HG03103 (cell line): Measurements from ENCODE around the gene MAGEA9B.
"Not testable (repeated sequence)": the region's sequence is repeated elsewhere in the genome, so short reads cannot be mapped to it uniquely, and the experiment has no call there.

ENCODE experiments used
- ATAC-seq: cut with Tn5 transposase; IDR thresholded peaks from one replicate; pipeline ENCODE4 v1.9.1; 2021; ENCODE audit warnings: low read depth; ENCODE audit not compliant: unreplicated experiment

Gene MAGEA9B, protein sequence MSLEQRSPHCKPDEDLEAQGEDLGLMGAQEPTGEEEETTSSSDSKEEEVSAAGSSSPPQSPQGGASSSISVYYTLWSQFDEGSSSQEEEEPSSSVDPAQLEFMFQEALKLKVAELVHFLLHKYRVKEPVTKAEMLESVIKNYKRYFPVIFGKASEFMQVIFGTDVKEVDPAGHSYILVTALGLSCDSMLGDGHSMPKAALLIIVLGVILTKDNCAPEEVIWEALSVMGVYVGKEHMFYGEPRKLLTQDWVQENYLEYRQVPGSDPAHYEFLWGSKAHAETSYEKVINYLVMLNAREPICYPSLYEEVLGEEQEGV

GRCh38 chrX:149587359-149587758, at the start of gene MAGEA9B:
TSS of gene MAGEA9B (minus strand) at chrX:149587459. CDS start at chrX:149583179, 4,280 bp downstream.
- not testable (repeated sequence) for ATAC-seq

- no peak for ATAC-seq
Measured at GRCh38 chrX:149633511-149633910, 46.3 kb upstream of the MAGEA9B start.

DNA sequence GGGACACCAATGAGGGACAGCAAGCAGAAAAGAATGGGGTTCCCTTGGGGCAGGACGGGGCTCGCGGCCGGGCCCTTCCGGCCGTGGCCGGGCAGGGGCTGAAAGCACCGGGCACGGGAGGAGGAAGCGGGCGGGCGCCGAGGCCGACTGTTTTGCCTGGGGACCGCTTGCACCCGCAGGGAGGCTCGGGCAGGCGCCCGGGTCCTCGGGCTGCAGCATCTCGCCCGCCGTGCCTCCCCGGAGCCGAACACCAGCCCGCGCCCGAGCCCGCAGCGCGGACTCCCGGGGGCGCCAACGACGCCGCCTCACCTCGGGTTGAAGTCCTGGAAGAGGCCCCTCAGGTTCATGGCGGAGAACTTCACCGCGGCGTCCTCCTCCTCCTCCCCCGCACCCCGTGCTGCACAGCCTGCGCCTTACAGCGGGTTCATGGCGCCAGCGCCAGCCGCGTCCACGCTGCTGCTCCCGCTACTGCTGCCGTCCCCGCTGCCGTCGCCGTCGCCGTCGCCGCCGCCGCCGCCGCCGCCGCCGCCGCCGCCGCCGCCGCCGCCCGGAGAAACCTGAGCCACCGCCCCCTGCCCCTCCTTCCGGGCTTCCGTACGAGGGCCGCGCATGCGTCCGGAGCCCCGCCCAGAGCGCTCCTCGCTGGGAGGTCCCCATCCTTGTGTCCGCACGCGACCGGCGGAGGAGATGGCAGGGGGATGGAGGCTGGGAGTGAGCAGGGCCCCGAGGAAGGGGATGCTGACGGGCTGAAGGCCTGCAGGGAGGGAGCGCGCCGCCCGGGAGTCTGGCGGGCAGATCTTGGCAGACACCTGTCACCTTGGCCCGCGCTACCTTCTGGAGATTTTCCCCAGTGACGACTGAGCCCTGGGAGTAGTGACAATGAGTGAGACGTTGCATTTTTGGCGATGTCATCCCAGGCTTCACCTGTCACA, 44.2 kb upstream of the MAGEA9B start, which contains the start of gene TMEM185A:
TSS of gene TMEM185A (minus strand) at position 559 of the 932 bp plus-strand sequence. CDS start at position 347, 212 bp downstream.
- peak; percentile 85 for ATAC-seq

GRCh38 chrX:149630681-149631233, 43.5 kb upstream of the MAGEA9B start:
- no peak for ATAC-seq

- no peak for ATAC-seq
Measured at GRCh38 chrX:149629730-149630387, 42.6 kb upstream of the MAGEA9B start.

DNA sequence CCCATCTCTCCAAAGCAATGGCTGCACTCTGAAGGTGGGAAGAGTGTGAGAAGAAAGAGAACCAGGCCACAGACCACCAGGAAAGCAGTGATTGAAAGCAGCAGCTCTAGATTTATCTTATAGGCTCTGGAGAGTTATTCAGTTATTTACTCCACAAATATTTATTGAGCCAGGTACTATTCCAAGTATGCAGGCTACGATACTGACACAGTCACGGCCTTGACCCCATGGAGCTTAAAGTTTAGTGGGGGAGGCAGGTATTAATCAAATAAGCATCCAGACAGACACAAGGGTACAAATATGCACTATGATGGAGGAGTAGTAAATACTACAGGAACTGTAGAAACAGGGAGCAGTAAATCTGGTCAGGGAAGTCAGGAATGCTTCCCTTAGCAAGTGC, 41.5 kb upstream of the MAGEA9B start:
- ATAC-seq: no peak

DNA sequence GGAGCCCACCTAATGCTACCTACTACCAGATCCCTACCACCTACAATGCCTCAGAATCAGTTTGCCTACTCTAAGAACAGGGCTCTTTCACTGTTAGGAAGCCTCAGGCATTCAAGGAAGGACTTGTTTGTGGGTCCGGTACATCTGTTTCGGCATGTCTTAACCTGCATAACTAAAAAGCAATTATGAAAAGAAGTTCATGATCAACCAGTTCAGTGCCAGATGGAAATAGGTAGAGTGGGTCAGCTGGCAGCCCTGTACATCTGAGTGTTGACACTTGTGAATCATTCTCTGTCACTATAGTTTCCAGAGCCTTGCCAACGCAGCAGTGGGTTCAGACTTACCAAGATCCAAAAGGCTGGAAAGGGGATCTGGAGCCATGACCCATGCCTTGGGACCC, 41.0 kb upstream of the MAGEA9B start:
- ATAC-seq: no peak

DNA sequence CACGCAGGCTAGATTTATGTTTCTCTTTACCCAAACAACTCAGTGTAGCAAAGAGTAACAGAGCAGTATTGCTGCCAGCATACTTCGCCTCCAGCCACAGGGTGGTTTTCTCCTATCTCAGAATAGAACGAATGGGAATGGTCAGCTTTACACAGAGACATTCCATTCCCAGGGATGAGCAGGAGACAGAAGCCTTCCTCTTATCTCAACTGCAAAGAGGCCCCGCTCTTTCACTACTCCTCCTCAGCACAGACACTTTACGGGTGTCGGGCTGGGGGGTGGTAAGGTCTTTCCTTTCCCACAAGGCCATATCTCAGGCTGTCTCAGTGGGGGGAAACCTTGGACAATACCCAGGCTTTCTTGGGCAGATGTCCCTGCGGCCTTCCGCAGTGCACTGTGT, 39.6 kb upstream of the MAGEA9B start:
- ATAC-seq: not testable (repeated sequence)

- ATAC-seq: not testable (repeated sequence)
Measured at GRCh38 chrX:149619662-149620061, 32.4 kb upstream of the MAGEA9B start.

GRCh38 chrX:149618871-149619270, 31.6 kb upstream of the MAGEA9B start:
- no peak for ATAC-seq

DNA sequence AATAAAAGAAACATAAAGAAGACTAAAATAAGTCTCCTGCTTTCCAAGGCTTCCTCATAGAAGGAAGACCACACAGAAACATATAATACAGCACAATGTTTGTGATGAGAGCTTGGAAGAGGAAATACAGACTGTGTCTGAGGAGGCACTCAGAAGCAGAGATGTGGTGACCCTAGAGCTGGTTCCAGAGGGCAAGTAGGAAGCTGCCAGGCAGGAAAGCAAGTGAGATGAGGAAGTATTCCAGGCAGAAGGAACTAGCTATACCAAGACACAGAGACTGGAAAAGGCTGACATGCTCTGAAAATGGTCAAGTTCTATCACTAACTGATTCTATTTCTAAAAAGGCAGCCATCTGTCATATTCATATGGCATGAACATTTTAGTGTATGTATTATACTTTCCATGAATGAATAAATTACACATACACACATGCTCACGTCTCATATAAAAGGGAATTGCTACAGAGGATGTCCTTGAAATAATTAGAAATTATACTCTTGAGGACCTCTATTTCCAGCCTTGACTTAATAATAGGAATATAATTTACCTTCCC, 24.4 kb upstream of the MAGEA9B start:
- ATAC-seq: no peak

- ATAC-seq: no peak
Measured at GRCh38 chrX:149610511-149610910, 23.3 kb upstream of the MAGEA9B start.

DNA sequence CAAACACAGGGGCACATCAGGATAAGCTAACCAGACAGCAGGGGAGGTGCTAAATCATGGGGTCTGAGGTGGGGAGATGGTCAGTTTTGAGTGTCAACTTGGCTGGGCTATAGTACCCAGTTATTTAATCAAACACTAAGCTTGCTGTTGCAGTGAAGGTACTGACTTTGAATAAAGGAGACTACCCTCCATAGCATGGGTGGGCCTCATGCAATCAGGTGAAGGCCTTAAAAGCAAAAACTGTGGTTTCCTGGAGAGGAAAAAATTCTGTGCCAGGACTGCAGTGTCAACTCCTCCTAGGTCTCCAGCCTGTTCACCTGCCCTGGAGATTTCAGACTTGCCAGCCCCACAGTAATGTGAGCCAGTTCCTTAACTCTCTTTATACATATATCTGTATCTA, 20.4 kb upstream of the MAGEA9B start:
- no peak for ATAC-seq

- not testable (repeated sequence) for ATAC-seq
Measured at GRCh38 chrX:149605248-149605885, 18.1 kb upstream of the MAGEA9B start.

DNA sequence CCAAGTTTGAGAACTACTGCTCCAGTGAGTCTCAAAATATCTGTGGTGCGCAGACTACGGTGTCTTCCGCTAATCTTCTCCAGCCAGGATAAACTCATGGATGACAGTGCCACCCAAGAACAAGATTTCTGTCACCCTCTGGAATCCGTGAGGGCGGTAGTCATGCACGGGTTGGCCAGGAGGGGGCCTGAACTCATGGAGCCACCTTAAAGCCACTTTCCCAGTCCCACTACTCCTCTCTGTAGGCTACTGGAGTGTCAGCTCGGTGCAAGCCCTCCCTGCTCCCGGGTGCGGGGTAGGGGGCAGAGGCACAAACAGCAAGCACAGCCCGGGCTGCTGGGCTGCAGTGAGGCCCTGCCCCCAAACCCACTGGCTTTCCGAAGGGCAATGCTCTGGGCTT, 11.3 kb upstream of the MAGEA9B start:
- not testable (repeated sequence) for ATAC-seq

GRCh38 chrX:149595943-149596342, 8.7 kb upstream of the MAGEA9B start:
- ATAC-seq: not testable (repeated sequence)

DNA sequence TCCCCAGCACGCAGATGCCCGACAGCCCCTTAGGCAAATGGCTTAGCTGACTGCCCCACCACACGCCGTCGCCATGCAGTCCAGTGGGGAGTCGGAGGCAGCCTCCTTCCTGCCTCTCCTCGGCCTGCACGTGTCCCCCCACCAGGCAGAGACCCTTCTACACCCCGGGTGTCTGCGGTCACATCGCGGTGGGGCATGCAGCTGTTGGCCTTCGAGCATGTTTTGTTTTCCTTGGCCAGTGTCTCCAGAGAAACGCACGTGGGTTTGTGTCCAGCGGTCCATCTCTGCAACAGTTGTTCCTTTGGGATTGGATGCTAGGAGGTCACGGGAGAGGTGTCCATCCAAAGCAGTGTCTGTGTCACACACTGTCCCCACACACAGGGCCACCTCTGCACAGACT, 8.0 kb upstream of the MAGEA9B start, which contains the start of gene HSFX2:
TSS of gene HSFX2 (minus strand) at position 101 of the 400 bp plus-strand sequence. CDS start 614 bp downstream, outside the sequence.
- ATAC-seq: not testable (repeated sequence)

GRCh38 chrX:149590993-149591392, 3.7 kb upstream of the MAGEA9B start:
- not testable (repeated sequence) for ATAC-seq

DNA sequence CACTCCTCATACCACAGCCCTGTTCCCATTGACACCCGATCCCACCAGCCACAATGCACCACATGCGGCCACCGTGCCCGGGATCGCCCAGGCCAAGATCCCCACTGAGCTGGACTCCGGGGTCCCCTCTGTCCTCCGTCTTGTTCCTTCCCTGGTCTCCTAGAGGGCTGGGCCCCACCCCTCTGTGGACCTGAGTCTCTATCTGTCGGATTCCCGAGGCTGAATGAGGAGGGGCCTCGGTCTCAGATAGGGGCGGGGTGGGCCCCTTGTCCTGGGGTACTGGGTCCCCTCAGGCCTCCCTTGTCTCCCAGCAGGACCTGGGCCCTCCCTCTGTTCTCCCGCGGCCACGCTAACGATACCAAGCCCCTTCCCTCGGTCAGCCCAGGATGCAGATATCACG, 1.6 kb downstream of the MAGEA9B start:
- not testable (repeated sequence) for ATAC-seq

DNA sequence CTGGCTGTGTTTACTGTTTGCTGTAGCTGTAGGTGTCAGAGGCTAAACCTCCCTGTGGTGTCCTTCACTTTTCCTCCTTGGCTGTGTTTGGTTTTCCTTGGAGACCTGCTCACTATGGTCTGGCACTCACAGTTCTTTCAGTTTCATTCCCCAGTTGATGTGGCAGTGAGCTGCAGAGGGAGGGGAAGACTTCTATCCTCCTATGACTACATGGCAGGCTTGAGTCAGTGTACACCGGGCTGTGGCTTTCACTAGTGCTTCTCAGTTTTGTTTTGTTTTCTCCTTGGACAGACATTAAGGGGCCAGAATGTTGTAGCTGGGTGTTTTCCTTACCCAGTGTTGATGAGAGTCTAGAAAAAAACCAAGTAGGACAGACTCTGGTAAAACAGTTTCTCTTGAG, 13.8 kb downstream of the MAGEA9B start:
- peak; percentile 99 for ATAC-seq
